G401.6 (cell line): ENCODE measurements around the gene NR4A2.

ENCODE experiments used
- FAIRE-seq: peaks from 2 replicates; lab custom pipeline; 2012; peaks lifted over from hg19 to GRCh38; lab: Jason Lieb, UNC

Gene NR4A2

GRCh38 chr2:156332534-156333273, at the start of gene NR4A2:
NR4A2 (minus strand) TSS chr2:156332721; CDS start chr2:156330186, 2,535 bp downstream.
- FAIRE-seq, result no peak

- no peak for FAIRE-seq
Measured at GRCh38 chr2:156380117-156380645, 47.7 kb upstream of the NR4A2 start.

- FAIRE-seq, result no peak
Measured at GRCh38 chr2:156379714-156380113, 47.2 kb upstream of the NR4A2 start.

- no peak for FAIRE-seq
Measured at GRCh38 chr2:156379071-156379470, 46.5 kb upstream of the NR4A2 start.

GRCh38 chr2:156366753-156367152, 34.2 kb upstream of the NR4A2 start:
- no peak for FAIRE-seq

- FAIRE-seq, result no peak
Measured at GRCh38 chr2:156363141-156363540, 30.6 kb upstream of the NR4A2 start.

- no peak for FAIRE-seq
Measured at GRCh38 chr2:156356014-156356754, 23.7 kb upstream of the NR4A2 start.

- no peak for FAIRE-seq
Measured at GRCh38 chr2:156352911-156353310, 20.4 kb upstream of the NR4A2 start.

GRCh38 chr2:156350374-156351142, 18.0 kb upstream of the NR4A2 start:
- no peak for FAIRE-seq

- no peak for FAIRE-seq
Measured at GRCh38 chr2:156349605-156350004, 17.1 kb upstream of the NR4A2 start.

- FAIRE-seq, result peak; percentile 33
Measured at GRCh38 chr2:156349161-156349560, 16.6 kb upstream of the NR4A2 start.

- no peak for FAIRE-seq
Measured at GRCh38 chr2:156347431-156347830, 14.9 kb upstream of the NR4A2 start.

GRCh38 chr2:156346731-156347130, 14.2 kb upstream of the NR4A2 start:
- FAIRE-seq, result no peak

- FAIRE-seq, result no peak
Measured at GRCh38 chr2:156345582-156345981, 13.1 kb upstream of the NR4A2 start.

- FAIRE-seq, result no peak
Measured at GRCh38 chr2:156343940-156344301, 11.4 kb upstream of the NR4A2 start.

GRCh38 chr2:156343096-156343939, 10.8 kb upstream of the NR4A2 start:
- no peak for FAIRE-seq

- no peak for FAIRE-seq
Measured at GRCh38 chr2:156342254-156343095, 10.0 kb upstream of the NR4A2 start.

- FAIRE-seq, result no peak
Measured at GRCh38 chr2:156341452-156342253, 9.1 kb upstream of the NR4A2 start.

GRCh38 chr2:156340804-156341451, 8.4 kb upstream of the NR4A2 start:
- no peak for FAIRE-seq
